H1 (cell line): ENCODE results near the gene POLL. TPM values are rescaled to one million over a fixed set of nuclear protein-coding genes. Genes with fewer than 3 reads are reported as not detected.

Experiments used
- POLR2AphosphoS5 ChIP-seq: IDR thresholded peaks from 2 replicates; pipeline ENCODE4 v1.6.1; 2011; ENCODE audit warnings: low read depth, low read length
- RNF2 ChIP-seq: fragments of 200-900, 300-1000 bp; sonication (generic); IDR thresholded peaks from 2 replicates; pipeline ENCODE4 v1.7.1; 2016; ENCODE audit warnings: borderline replicate concordance, low read depth, mild to moderate bottlenecking, antibody characterized with exemption, low read length; ENCODE audit not compliant: poor library complexity, severe bottlenecking; ENCODE audit errors: missing control alignments
- SIN3A ChIP-seq, 2 experiments: IDR thresholded peaks in 1 of 2; conservative IDR thresholded peaks in 1 of 2; 2 replicates each; pipeline ENCODE4 v1.6.1; 2011 to 2012; ENCODE audit warnings: low read length in 2 of 2, improper control_type of control experiment in 1 of 2, low read depth in 1 of 2, mild to moderate bottlenecking in 1 of 2
- SP4 ChIP-seq: IDR thresholded peaks from 2 replicates; pipeline ENCODE4 v1.6.1; 2012; ENCODE audit warnings: low read length, inconsistent platforms
- polyA plus RNA-seq, 7 experiments: library from polyadenylated mRNA; depleted of rRNA in 3 of 7; stranded (reverse) in 5 of 7; unstranded in 2 of 7; fragments of >200 nt in 5 of 7; fragments of 200-250 nt in 2 of 7; gene quantifications; 1 replicate in 5 of 7; 2 replicates in 1 of 7; 4 replicates in 1 of 7; pipeline versions ENCODE4 v1.2.1 to v1.2.3, GENCODE V29; 2011 to 2013; ENCODE audit warnings: missing spikeins in 2 of 7, mixed read lengths in 2 of 7
- total RNA-seq: library from RNA; stranded (reverse); fragmentation: NEBNext Ultra II Directional; extraction: Animal tissue kit (Norgen Biotek cat#: 25700); gene quantifications from 2 replicates; pipeline ENCODE4 v1.2.1, GENCODE V29; 2021
- TF ChIP-seq, protein P1 (sequence below): IDR thresholded peaks from 2 replicates; pipeline ENCODE4 v1.6.1; 2011; ENCODE audit warnings: low read length, improper control_type of control experiment

POLL gene
- total and polyA plus RNA-seq, 2 of the 8 experiments (the other 6 are each of a cell fraction or from before 2014, with no cell fraction given) = 26.1 to 45.9 TPM

DNA sequence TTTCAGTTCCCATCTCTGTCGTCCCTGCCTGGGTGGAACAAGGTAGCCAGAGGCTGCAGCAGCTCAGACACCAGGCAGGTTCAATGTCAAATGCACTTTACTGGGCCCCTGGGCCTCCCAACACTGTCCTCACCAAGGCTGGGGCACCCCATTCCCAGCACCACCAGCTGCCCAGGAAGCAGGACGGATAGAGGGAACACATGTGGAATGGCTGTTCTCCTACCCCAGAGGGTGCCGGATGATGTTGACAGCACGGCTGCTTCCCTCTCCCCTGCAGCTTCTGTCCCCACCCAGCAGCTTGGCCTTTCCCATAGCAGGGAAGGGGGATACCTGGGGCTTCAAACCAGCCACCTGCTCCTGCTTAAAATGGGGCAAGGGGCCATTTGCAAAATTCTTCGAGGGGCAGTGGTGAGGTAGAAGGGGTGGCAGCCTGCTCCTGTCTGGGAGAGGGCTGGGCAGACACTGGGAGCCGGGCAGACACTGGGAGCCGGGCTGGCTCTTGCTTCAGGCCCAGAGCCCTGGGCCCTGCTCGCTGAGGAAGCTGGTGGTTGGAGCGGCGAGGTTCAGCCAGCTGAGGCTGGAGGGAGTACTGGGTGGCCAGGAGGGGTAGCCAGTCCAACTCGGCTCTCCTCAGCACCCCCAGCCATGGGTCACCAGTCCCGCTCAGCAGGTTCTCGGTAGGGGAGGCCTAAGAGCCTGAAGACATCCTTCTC lies 9.1 kb downstream of the POLL start (continued):
- TF ChIP-seq RNF2 = no peak
- TF ChIP-seq SIN3A (conservative IDR thresholded peaks at IDR 0.05 in 1 of 2, IDR thresholded peaks at IDR 0.05 in 1 of 2; ENCODE audit: low read depth in 1 of 2, low read length in 2 of 2) = no peak
- TF ChIP-seq SP4 = no peak
- TF ChIP-seq, protein P1, sequence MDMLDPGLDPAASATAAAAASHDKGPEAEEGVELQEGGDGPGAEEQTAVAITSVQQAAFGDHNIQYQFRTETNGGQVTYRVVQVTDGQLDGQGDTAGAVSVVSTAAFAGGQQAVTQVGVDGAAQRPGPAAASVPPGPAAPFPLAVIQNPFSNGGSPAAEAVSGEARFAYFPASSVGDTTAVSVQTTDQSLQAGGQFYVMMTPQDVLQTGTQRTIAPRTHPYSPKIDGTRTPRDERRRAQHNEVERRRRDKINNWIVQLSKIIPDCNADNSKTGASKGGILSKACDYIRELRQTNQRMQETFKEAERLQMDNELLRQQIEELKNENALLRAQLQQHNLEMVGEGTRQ = no peak
- no peak for TF ChIP-seq POLR2AphosphoS5
- TF ChIP-seq, all 59 proteins: peak for 0
